Esophagus squamous epithelium (tissue), 5 donors: Measurements from ENCODE around the gene CREM. TPM values are rescaled to one million over a fixed set of nuclear protein-coding genes. Genes with fewer than 3 reads are reported as not detected.
A peak's percentile ranks its signal among the peaks of the same experiment; 100 is the strongest.

ENCODE experiments used
- DNase-seq: peaks from one replicate; lab custom pipeline; 2025; lab: John Stamatoyannopoulos, UW
- H3K27ac ChIP-seq, 4 donors: fragments of 200-600 bp; sonication (generic); one replicate each; pipeline ENCODE4 v1.5.1; 2016 to 2019; ENCODE audit warnings: mild to moderate bottlenecking in 1 of 4
- H3K27me3 ChIP-seq, 4 donors: fragments of 200-600 bp; sonication (generic); 1 replicate in 3 of 4; 2 replicates in 1 of 4; pipeline versions ENCODE4 v1.5.1 to v1.6.0; 2017 to 2021; ENCODE audit warnings: antibody characterized with exemption in 1 of 4
- H3K36me3 ChIP-seq, 3 donors: fragments of 200-600 bp; sonication (generic); one replicate each; pipeline ENCODE4 v1.5.1; 2016 to 2019
- H3K4me1 ChIP-seq, 3 donors: fragments of 200-600 bp; sonication (generic); one replicate each; pipeline ENCODE4 v1.5.1; 2017 to 2019
- H3K4me3 ChIP-seq, 4 donors: fragments of 200-600 bp; sonication (generic); 1 replicate in 3 of 4; 2 replicates in 1 of 4; pipeline ENCODE4 v1.5.1; 2016 to 2019; ENCODE audit warnings: mild to moderate bottlenecking in 2 of 4, moderate library complexity in 1 of 4
- H3K9me3 ChIP-seq, 3 donors: fragments of 200-600 bp; sonication (generic); one replicate each; pipeline ENCODE4 v1.5.1; 2016 to 2019
- POLR2A ChIP-seq, 4 donors: fragments of 450-650 bp; IDR thresholded peaks; one replicate each; pipeline ENCODE4 v1.6.1; 2017; ENCODE audit warnings: antibody characterized with exemption in 4 of 4, mild to moderate bottlenecking in 4 of 4, moderate library complexity in 3 of 4
- WGBS, 2 donors: methylation state at CpG; one replicate each; pipeline ENCODE4 v1.1.5; 2018; 5-methylcytosine and 5-hydroxymethylcytosine counted together
- intact Hi-C: fragments of 100-400 bp; cut with DNase I; formaldehyde crosslinking; loops from one replicate; pipeline ENCODE4 v1.15.0; 2022
- total RNA-seq, 4 donors: library from RNA; depleted of rRNA; stranded (reverse); fragments of >200 nt; gene quantifications; one replicate each; pipeline ENCODE4 v1.1.0, GENCODE V29; 2016
- TF ChIP-seq, protein P1 (sequence below), 6 experiments: fragments of 450-650 bp in 4 of 6; fragments of 200-600 bp in 2 of 6; sonication (generic) in 2 of 6; IDR thresholded peaks; one replicate each; pipeline ENCODE4 v1.5.1; 2016 to 2019; ENCODE audit warnings: antibody characterized with exemption in 6 of 6, mild to moderate bottlenecking in 4 of 6, moderate library complexity in 4 of 6
- donor health status: DM: yes; HTN: yes; CAD: no.

Gene CREM
- total RNA-seq, 4 donors from 2014 or later, result 19.4 to 23.8 (median 21.6) TPM

- DNase-seq, result no peak
- Histone ChIP-seq H3K27ac (peak overlapping the region; percentile 99 to 100 (median 100)), H3K27me3 (no peaks in the 10 kb centered on the region), H3K4me3 (peak overlapping the region; percentile 67 to 95 (median 90)), H3K36me3 (no peaks in the 10 kb centered on the region), H3K9me3 (no peaks in the 10 kb centered on the region), H3K4me1 (peaks cover 14 to 53% (median 15%) of the 10 kb centered on the region in 3 donors)
- no peak for TF ChIP-seq POLR2A (IDR thresholded peaks at IDR 0.05)
- TF ChIP-seq, protein P1, sequence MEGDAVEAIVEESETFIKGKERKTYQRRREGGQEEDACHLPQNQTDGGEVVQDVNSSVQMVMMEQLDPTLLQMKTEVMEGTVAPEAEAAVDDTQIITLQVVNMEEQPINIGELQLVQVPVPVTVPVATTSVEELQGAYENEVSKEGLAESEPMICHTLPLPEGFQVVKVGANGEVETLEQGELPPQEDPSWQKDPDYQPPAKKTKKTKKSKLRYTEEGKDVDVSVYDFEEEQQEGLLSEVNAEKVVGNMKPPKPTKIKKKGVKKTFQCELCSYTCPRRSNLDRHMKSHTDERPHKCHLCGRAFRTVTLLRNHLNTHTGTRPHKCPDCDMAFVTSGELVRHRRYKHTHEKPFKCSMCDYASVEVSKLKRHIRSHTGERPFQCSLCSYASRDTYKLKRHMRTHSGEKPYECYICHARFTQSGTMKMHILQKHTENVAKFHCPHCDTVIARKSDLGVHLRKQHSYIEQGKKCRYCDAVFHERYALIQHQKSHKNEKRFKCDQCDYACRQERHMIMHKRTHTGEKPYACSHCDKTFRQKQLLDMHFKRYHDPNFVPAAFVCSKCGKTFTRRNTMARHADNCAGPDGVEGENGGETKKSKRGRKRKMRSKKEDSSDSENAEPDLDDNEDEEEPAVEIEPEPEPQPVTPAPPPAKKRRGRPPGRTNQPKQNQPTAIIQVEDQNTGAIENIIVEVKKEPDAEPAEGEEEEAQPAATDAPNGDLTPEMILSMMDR (IDR thresholded peaks at IDR 0.05), result no peak
- WGBS, 2 donors, result 45 to 68% methylated on average over 5 to 10 of the region's 13 CpGs
- intact Hi-C loops, result no loop called here
These were observed 550 bp upstream of the CREM start for GRCh38 chr10:35126062-35126529.

DNA sequence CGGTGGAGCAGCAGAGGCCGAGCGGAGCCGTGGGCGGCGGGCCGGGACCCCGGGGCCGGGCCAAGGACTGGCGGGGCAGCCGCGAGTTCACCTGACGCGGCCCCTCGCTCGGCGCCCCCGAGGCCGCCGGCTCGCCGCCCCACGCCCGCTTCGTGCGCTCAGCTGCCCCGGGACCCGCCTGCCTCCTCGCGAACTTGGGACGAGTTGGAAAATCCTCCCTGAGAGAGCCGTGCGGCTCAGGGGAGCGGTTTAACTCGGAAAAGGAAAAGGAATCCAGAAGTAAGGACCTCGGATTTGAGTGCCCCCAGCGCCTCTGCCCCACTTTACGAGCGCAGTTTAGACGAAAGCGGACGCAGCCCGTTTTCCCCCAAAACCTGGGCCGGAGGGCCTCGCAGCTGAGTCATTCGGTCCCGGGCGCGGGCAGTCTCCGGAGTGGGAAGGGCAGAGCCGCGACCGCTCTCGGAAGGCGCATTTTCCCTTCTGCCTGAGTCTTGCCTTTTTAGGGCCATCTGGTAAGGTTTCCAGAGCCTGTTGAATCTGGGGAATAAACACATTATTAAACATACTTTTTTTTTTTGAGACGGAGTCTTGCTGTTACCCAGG lies 744 bp downstream of the CREM start:
- no peak for TF ChIP-seq POLR2A (IDR thresholded peaks at IDR 0.05)
- TF ChIP-seq, protein P1 (IDR thresholded peaks at IDR 0.05), result no peak
- Histone ChIP-seq H3K36me3 (no peaks in the 10 kb centered on the region), H3K4me3 (peak overlapping the region; percentile 67 to 95 (median 90)), H3K9me3 (no peaks in the 10 kb centered on the region), H3K27ac (peak overlapping the region; percentile 99 to 100 (median 100)), H3K4me1 (peaks cover 14 to 58% (median 15%) of the 10 kb centered on the region in 3 donors), H3K27me3 (no peaks in the 10 kb centered on the region)
- intact Hi-C loops, result no loop called here
- WGBS, 2 donors, result 0% methylated on average over 21 of the region's 56 CpGs
- DNase-seq, result no peak

DNA sequence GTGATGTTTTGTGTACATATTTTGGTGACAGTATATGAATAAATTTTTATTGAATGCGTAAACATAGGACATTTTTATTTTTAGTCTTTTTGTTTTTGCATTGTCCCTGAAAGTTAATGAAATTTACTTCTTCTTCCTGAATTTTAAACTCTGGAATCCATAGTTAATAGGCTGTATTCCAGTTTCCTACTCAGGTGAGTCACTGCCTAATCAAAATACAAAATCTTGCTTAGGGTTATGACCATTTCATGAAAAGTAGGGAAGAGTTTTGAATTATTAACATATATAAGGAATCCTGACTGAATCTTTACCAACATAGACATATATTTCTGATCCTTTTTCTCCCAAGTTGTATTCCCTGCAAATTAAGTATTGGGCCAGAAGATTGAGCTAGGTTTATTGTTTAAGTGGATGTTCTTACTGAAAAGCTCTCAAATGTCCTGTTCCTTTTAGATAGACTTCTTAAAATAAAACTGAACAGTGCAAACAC lies 2.6 kb downstream of the CREM start:
- 94% methylated on average over 1 of the region's 1 CpG for WGBS, 2 donors
- intact Hi-C loops, result no loop called here
- no peak overlapping the region for H3K27ac ChIP-seq

GRCh38 chr10:35130663-35131062 lies 4.0 kb downstream of the CREM start:
- no peak for TF ChIP-seq POLR2A (IDR thresholded peaks at IDR 0.05)
- TF ChIP-seq, protein P1 (IDR thresholded peaks at IDR 0.05), result no peak
- H3K27me3 ChIP-seq, result no peaks in the 10 kb centered on the region
- no peaks in the 10 kb centered on the region for H3K36me3 ChIP-seq
- H3K9me3 ChIP-seq, result no peaks in the 10 kb centered on the region
- WGBS, 2 donors, result 26 to 55% methylated on average over 4 of the region's 4 CpGs
- intact Hi-C loops, result no loop called here
- H3K4me3 ChIP-seq, result no peak overlapping the region
- peak overlapping the region in 3 of 4 donors; percentile 4 to 37 (median 25) for H3K27ac ChIP-seq
- H3K4me1 ChIP-seq, result peaks cover 14 to 54% (median 15%) of the 10 kb centered on the region in 3 donors
- no peak for DNase-seq

More for the DNA sequence above, 2.6 kb downstream of the CREM start:
- no peaks in the 10 kb centered on the region for H3K27me3 ChIP-seq
- TF ChIP-seq, protein P1 (IDR thresholded peaks at IDR 0.05), result no peak
- no peak for TF ChIP-seq POLR2A (IDR thresholded peaks at IDR 0.05)
- no peak for DNase-seq
- no peak overlapping the region for H3K4me3 ChIP-seq
- H3K9me3 ChIP-seq, result no peaks in the 10 kb centered on the region
- H3K36me3 ChIP-seq, result no peaks in the 10 kb centered on the region
- H3K4me1 ChIP-seq, result peaks cover 14 to 63% (median 15%) of the 10 kb centered on the region in 3 donors

DNA sequence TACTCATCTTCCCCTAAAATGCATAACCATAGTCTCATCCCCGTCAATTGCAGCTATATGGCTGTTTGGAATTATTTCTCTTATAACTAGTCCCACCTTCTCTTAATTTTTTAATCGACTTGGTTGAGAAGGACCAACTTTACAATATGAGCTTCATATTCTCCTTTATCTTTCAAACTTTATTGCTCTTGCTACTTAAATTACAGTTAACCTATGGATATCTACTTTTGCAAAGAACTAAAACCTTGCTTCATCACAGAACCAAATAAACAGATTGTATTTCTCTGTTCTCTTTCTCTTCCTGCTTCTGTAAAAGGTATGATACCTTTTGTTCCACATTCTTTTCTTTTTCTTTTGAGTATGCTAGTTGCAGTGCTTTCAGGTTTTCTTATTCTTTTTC lies 6.1 kb downstream of the CREM start:
- Histone ChIP-seq H3K27ac (no peak overlapping the region), H3K36me3 (no peaks in the 10 kb centered on the region), H3K4me1 (peaks cover 5 to 45% (median 10%) of the 10 kb centered on the region in 3 donors), H3K4me3 (no peak overlapping the region), H3K27me3 (no peaks in the 10 kb centered on the region), H3K9me3 (no peaks in the 10 kb centered on the region)
- WGBS, 2 donors, result 85 to 87% methylated on average over 2 of the region's 2 CpGs
- no peak for DNase-seq
- intact Hi-C loops, result no loop called here
- TF ChIP-seq, protein P1 (IDR thresholded peaks at IDR 0.05), result no peak
- TF ChIP-seq POLR2A (IDR thresholded peaks at IDR 0.05), result no peak
